ENCODE measurements around the gene NOL3. TPM values are rescaled to one million over a fixed set of nuclear protein-coding genes. Genes with fewer than 3 reads are reported as not detected.

The NOL3 gene
- total RNA-seq, 1 experiment from 2014 or later = 91.6 TPM

GRCh38 chr16:67149276-67150046, 20.9 kb upstream of the NOL3 start:
- CTCF ChIA-PET = no interaction called here
- no peak for DNase-seq
- H4K20me1 ChIP-seq (ENCODE audit: low read length) = no peaks in the 10 kb centered on the region
- no TSS peak for BruUV-seq (replicated peaks)
- H3K4me1 ChIP-seq (ENCODE audit: insufficient read depth, low read length) = no peaks in the 10 kb centered on the region
- H3K4me2 ChIP-seq (ENCODE audit: low read length) = no peak overlapping the region
- intact Hi-C loops (cut with micrococcal nuclease) = no loop called here
- no peak overlapping the region for H2AFZ ChIP-seq (ENCODE audit: low read length)
- H3F3A ChIP-seq (ENCODE audit: low read length, unreplicated experiment) = no peaks in the 10 kb centered on the region
- TF ChIP-seq CTCF (conservative IDR thresholded peaks at IDR 0.05; ENCODE audit: low read depth, low read length) = no peak
- no peak for TF ChIP-seq EZH2phosphoT487 (IDR thresholded peaks at IDR 0.05; ENCODE audit: borderline replicate concordance, low read length)
- TF ChIP-seq EZH2 (IDR thresholded peaks at IDR 0.05; ENCODE audit: low read length, unreplicated experiment) = no peak
- H3K9me2 ChIP-seq (replicated peaks; ENCODE audit: low read length) = no peaks in the 10 kb centered on the region
- H3K36me3 ChIP-seq (ENCODE audit: low read depth, low read length) = no peaks in the 10 kb centered on the region; the same call in 1 of the 2 replicates
- no peak overlapping the region for H3K9ac ChIP-seq (ENCODE audit: low read length)
- H3K79me2 ChIP-seq (ENCODE audit: low read length) = no peaks in the 10 kb centered on the region
- no peak overlapping the region for H3K4me3 ChIP-seq (ENCODE audit: low read length)
- H3K9me3 ChIP-seq (ENCODE audit: low read length) = no peaks in the 10 kb centered on the region
- POLR2A ChIA-PET (ENCODE audit: unreplicated experiment) = no interaction called here
- ATAC-seq = no peak
- H3K27ac ChIP-seq (ENCODE audit: low read length) = no peak overlapping the region
- H3K27me3 ChIP-seq (ENCODE audit: low read length) = no peaks in the 10 kb centered on the region

DNA sequence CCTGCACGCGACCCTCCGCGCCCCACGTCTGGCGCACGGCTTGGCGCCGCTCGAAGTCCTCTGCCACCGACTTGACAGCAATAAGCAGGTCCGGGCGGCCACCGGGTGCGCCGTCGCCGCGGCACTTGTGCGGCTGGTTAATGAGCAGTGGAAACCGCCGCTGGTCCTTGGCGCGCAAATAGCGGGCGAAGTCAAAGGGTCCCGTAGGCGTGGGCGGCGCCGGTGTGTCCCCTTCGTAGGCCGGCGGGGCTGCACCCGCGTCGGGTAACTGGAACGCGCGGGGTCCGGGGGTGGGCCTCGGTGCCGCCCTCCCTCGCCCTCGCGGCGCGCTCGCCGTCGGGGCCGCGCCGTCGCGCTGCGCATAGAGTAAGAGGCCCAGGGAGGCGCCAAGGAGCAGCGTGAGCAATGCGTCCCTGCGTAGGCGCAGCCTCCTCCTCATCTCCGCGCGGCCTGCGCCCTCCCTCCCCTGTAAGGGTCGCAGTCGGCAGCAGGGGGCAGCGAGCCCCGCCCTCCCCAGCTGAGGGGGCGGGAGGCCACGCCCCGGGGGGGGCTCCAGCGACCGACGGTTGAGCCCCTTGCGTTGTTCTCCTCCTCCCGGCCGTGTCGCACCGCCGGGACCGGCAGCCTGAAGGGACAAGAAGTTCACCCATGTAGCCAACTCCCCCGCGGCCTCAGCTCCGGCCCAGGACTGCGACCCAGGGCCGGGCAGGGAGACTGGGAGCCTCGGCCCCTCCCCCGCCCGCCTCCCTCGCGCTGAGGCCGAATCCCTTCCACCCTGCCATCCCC, 20.1 kb upstream of the NOL3 start:
- no peaks in the 10 kb centered on the region for H3K27me3 ChIP-seq (ENCODE audit: low read length)
- POLR2A ChIA-PET (ENCODE audit: unreplicated experiment) = interaction anchor here (0.7 kb wide), 1 partner anchor 20 kb away, joined by 3 read pairs; the partner anchor contains the start of gene NOL3
- no peaks in the 10 kb centered on the region for H4K20me1 ChIP-seq (ENCODE audit: low read length)
- intact Hi-C loops (cut with micrococcal nuclease) = no loop called here
- H3K9me3 ChIP-seq (ENCODE audit: low read length) = no peaks in the 10 kb centered on the region
- H3K4me3 ChIP-seq (ENCODE audit: low read length) = peak overlapping the region; percentile 74
- H2AFZ ChIP-seq (ENCODE audit: low read length) = peak overlapping the region; percentile 83
- DNase-seq (no peak), ATAC-seq (peak; percentile 40)
- TF ChIP-seq EZH2 (IDR thresholded peaks at IDR 0.05; ENCODE audit: low read length, unreplicated experiment) (no peak), EZH2phosphoT487 (IDR thresholded peaks at IDR 0.05; ENCODE audit: borderline replicate concordance, low read length) (no peak), CTCF (conservative IDR thresholded peaks at IDR 0.05; ENCODE audit: low read depth, low read length) (no peak)
- no peaks in the 10 kb centered on the region for H3F3A ChIP-seq (ENCODE audit: low read length, unreplicated experiment)
- H3K4me1 ChIP-seq (ENCODE audit: insufficient read depth, low read length) = no peaks in the 10 kb centered on the region
- BruUV-seq (replicated peaks) = no TSS peak
- H3K36me3 ChIP-seq (ENCODE audit: low read depth, low read length) = no peaks in the 10 kb centered on the region; the same call in 1 of the 2 replicates
- CTCF ChIA-PET = interaction anchor here (0.7 kb wide), 1 partner anchor 132 kb away, joined by 3 read pairs; no protein-coding TSS in a partner anchor
- H3K4me2 ChIP-seq (ENCODE audit: low read length) = peak overlapping the region; percentile 90
- H3K27ac ChIP-seq (ENCODE audit: low read length) = no peak overlapping the region
- no peaks in the 10 kb centered on the region for H3K79me2 ChIP-seq (ENCODE audit: low read length)
- H3K9ac ChIP-seq (ENCODE audit: low read length) = peak overlapping the region; percentile 50
- H3K9me2 ChIP-seq (replicated peaks; ENCODE audit: low read length) = no peaks in the 10 kb centered on the region

Data from PC-3 (cell line).